ENCODE measurements around the gene KCNQ1. TPM values are rescaled to one million over a fixed set of nuclear protein-coding genes. Genes with fewer than 3 reads are reported as not detected.

Gene KCNQ1
- total RNA-seq, 1 experiment from 2014 or later = 10.7 TPM

DNA sequence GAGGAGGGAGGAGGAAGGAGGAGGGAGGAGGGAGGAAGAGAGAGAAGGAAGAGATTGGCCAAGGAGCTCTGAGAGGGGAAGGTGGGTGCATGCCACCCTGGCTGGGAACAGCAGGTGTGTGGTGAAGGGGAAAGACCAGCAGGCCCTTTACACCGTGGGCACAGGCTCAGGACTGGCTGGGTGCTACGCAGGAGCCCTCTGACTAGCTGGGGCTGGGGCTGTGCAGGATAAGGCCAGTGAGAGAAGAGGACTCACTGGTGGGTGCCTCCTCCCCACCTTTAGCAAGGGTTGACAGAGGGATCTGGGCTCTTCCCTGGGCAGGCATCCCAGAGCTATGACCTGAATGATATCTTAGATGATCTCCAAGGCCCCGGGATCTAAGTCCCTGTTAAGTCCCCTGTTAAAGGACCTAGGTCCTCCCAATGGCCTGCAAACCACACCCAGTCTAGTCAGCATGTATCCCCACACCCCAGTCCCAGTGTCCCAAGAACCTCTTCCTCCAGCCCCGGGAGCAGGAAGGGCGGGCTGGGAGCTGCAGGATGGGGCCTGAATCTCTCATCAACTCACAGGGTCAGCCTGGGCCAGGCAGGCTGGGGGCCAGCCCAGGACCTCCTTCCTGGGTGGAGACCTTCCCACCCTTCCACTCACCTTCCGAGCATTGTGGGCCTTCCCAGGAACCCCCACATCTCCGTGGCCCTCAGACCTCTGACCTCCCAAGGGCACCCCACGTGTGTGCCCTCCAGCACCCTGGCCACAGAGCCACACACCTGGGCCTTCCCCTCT lies 385.4 kb downstream of the KCNQ1 start:
- intact Hi-C loops (cut with micrococcal nuclease) = no loop called here
- no peaks in the 10 kb centered on the region for H3K4me1 ChIP-seq (ENCODE audit: control insufficient read depth in 1 of 2, insufficient read depth in 2 of 2, low read length in 2 of 2)
- no peaks in the 10 kb centered on the region for H4K20me1 ChIP-seq (ENCODE audit: insufficient read depth)
- no peak for ATAC-seq
- H2AFZ ChIP-seq (ENCODE audit: low read depth, low read length, poor library complexity, severe bottlenecking) = no peak overlapping the region
- no peak overlapping the region for H3K9ac ChIP-seq (ENCODE audit: low read length)
- H3K9me3 ChIP-seq (ENCODE audit: control insufficient read depth in 1 of 2, insufficient read depth in 1 of 2, low read depth in 1 of 2, low read length in 2 of 2) = peaks cover 4 to 6% of the 10 kb centered on the region in 2 experiments; a peak in 2 of 4 replicates
- BruUV-seq (replicated peaks) = no TSS peak
- RAD21 ChIA-PET (ENCODE audit: low non-redundant PET in 1 of 2, low total read pairs in 2 of 2, uncharacterized antibody in 2 of 2, unreplicated experiment in 2 of 2) = no interaction called here
- TF ChIP-seq EZH2phosphoT487 (IDR thresholded peaks at IDR 0.05; ENCODE audit: borderline replicate concordance) (no peak), YY1 (IDR thresholded peaks at IDR 0.05; ENCODE audit: extremely low read depth, insufficient replicate concordance, low read depth, low read length) (no peak), RAD21 (IDR thresholded peaks at IDR 0.05; ENCODE audit: low read depth) (no peak), ZFX (IDR thresholded peaks at IDR 0.05) (no peak), JUND (IDR thresholded peaks at IDR 0.05) (no peak), CEBPB (IDR thresholded peaks at IDR 0.05; ENCODE audit: low read depth) (no peak), SIN3A (IDR thresholded peaks at IDR 0.05; ENCODE audit: low read depth) (no peak), CBX3 (IDR thresholded peaks at IDR 0.05; ENCODE audit: low read depth) (no peak), POLR2A (IDR thresholded peaks at IDR 0.05; ENCODE audit: borderline replicate concordance, extremely low read depth, insufficient read depth, insufficient read length) (no peak), TCF7L2 (IDR thresholded peaks at IDR 0.05; ENCODE audit: borderline replicate concordance, extremely low read depth, insufficient read depth, insufficient read length) (no peak), SP1 (IDR thresholded peaks at IDR 0.05; ENCODE audit: low read depth) (no peak), FOSL1 (IDR thresholded peaks at IDR 0.05; ENCODE audit: low read depth) (no peak), ELF1 (IDR thresholded peaks at IDR 0.05; ENCODE audit: borderline replicate concordance, low read depth) (no peak), SRF (IDR thresholded peaks at IDR 0.05; ENCODE audit: low read depth) (no peak)
- TF ChIP-seq, protein P1, sequence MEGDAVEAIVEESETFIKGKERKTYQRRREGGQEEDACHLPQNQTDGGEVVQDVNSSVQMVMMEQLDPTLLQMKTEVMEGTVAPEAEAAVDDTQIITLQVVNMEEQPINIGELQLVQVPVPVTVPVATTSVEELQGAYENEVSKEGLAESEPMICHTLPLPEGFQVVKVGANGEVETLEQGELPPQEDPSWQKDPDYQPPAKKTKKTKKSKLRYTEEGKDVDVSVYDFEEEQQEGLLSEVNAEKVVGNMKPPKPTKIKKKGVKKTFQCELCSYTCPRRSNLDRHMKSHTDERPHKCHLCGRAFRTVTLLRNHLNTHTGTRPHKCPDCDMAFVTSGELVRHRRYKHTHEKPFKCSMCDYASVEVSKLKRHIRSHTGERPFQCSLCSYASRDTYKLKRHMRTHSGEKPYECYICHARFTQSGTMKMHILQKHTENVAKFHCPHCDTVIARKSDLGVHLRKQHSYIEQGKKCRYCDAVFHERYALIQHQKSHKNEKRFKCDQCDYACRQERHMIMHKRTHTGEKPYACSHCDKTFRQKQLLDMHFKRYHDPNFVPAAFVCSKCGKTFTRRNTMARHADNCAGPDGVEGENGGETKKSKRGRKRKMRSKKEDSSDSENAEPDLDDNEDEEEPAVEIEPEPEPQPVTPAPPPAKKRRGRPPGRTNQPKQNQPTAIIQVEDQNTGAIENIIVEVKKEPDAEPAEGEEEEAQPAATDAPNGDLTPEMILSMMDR (IDR thresholded peaks at IDR 0.05 in 2 of 3, conservative IDR thresholded peaks at IDR 0.05 in 1 of 3; ENCODE audit: borderline replicate concordance in 1 of 3, insufficient read depth in 1 of 3, low read depth in 2 of 3, low read length in 2 of 3) = no peak
- TF ChIP-seq, protein P2, sequence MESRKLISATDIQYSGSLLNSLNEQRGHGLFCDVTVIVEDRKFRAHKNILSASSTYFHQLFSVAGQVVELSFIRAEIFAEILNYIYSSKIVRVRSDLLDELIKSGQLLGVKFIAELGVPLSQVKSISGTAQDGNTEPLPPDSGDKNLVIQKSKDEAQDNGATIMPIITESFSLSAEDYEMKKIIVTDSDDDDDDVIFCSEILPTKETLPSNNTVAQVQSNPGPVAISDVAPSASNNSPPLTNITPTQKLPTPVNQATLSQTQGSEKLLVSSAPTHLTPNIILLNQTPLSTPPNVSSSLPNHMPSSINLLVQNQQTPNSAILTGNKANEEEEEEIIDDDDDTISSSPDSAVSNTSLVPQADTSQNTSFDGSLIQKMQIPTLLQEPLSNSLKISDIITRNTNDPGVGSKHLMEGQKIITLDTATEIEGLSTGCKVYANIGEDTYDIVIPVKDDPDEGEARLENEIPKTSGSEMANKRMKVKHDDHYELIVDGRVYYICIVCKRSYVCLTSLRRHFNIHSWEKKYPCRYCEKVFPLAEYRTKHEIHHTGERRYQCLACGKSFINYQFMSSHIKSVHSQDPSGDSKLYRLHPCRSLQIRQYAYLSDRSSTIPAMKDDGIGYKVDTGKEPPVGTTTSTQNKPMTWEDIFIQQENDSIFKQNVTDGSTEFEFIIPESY (IDR thresholded peaks at IDR 0.05; ENCODE audit: extremely low read depth, insufficient replicate concordance, low read length) = no peak
- TF ChIP-seq, protein P3, sequence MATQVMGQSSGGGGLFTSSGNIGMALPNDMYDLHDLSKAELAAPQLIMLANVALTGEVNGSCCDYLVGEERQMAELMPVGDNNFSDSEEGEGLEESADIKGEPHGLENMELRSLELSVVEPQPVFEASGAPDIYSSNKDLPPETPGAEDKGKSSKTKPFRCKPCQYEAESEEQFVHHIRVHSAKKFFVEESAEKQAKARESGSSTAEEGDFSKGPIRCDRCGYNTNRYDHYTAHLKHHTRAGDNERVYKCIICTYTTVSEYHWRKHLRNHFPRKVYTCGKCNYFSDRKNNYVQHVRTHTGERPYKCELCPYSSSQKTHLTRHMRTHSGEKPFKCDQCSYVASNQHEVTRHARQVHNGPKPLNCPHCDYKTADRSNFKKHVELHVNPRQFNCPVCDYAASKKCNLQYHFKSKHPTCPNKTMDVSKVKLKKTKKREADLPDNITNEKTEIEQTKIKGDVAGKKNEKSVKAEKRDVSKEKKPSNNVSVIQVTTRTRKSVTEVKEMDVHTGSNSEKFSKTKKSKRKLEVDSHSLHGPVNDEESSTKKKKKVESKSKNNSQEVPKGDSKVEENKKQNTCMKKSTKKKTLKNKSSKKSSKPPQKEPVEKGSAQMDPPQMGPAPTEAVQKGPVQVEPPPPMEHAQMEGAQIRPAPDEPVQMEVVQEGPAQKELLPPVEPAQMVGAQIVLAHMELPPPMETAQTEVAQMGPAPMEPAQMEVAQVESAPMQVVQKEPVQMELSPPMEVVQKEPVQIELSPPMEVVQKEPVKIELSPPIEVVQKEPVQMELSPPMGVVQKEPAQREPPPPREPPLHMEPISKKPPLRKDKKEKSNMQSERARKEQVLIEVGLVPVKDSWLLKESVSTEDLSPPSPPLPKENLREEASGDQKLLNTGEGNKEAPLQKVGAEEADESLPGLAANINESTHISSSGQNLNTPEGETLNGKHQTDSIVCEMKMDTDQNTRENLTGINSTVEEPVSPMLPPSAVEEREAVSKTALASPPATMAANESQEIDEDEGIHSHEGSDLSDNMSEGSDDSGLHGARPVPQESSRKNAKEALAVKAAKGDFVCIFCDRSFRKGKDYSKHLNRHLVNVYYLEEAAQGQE (IDR thresholded peaks at IDR 0.05; ENCODE audit: low read depth) = no peak
- TF ChIP-seq, protein P4, sequence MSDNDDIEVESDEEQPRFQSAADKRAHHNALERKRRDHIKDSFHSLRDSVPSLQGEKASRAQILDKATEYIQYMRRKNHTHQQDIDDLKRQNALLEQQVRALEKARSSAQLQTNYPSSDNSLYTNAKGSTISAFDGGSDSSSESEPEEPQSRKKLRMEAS (IDR thresholded peaks at IDR 0.05) = no peak
- DNase-seq (ENCODE audit: low read depth, low spot score) = no peak
- H3K27me3 ChIP-seq (ENCODE audit: insufficient read depth, low read length) = no peaks in the 10 kb centered on the region
- H3K4me3 ChIP-seq (replicated peaks in 1 of 2; ENCODE audit: low read depth in 1 of 2, low read length in 2 of 2) = no peak overlapping the region
- CTCF ChIA-PET = no interaction called here
- H3K9me2 ChIP-seq (ENCODE audit: insufficient read depth) = no peaks in the 10 kb centered on the region
- H3K27ac ChIP-seq (ENCODE audit: low read depth, low read length) = no peak overlapping the region; the same call in 1 of the 2 replicates
- H3K4me2 ChIP-seq (ENCODE audit: low read length) = no peak overlapping the region
- H3K36me3 ChIP-seq (ENCODE audit: control insufficient read depth in 1 of 2, insufficient read depth in 2 of 2, low read length in 2 of 2) = no peaks in the 10 kb centered on the region
- H3K79me2 ChIP-seq (ENCODE audit: insufficient read depth, low read length) = no peaks in the 10 kb centered on the region
- POLR2A ChIA-PET = no interaction called here
